ENCODE data around the gene PSTPIP1. TPM values are rescaled to one million over a fixed set of nuclear protein-coding genes. Genes with fewer than 3 reads are reported as not detected.

Gene PSTPIP1
- total RNA-seq, 4 donors from 2014 or later: 0.57 to 9.9 (median 5.3) TPM

DNA sequence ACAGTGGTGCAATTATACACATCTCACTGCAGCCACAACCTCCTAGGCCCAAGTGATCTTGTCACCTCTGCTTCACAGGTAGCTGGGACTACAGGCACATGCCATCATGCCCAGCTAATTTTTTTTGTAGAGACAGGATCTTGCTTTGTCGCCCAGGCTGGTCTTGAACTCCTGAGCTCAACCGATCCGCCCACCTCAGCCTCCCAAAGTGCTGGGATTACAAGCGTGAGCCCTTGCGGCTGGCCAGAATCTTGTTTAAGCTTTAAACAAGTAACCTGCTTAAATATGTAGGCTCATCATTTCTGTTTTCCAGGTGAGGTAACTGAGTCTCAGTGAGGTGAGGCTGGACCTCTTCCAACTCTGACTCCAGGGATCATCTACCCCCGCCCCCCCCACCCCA, 7.7 kb upstream of the PSTPIP1 start:
- Histone ChIP-seq H3K27ac (no peak overlapping the region), H3K36me3 (no peaks in the 10 kb centered on the region), H3K9me3 (no peaks in the 10 kb centered on the region), H3K27me3 (no peaks in the 10 kb centered on the region), H3K4me1 (peaks cover 0 to 18% (median 6%) of the 10 kb centered on the region in 3 donors), H3K4me3 (no peak overlapping the region)
- no peak for DNase-seq
- intact Hi-C loops (cut with DNase I): no loop called here
- TF ChIP-seq, protein P1, sequence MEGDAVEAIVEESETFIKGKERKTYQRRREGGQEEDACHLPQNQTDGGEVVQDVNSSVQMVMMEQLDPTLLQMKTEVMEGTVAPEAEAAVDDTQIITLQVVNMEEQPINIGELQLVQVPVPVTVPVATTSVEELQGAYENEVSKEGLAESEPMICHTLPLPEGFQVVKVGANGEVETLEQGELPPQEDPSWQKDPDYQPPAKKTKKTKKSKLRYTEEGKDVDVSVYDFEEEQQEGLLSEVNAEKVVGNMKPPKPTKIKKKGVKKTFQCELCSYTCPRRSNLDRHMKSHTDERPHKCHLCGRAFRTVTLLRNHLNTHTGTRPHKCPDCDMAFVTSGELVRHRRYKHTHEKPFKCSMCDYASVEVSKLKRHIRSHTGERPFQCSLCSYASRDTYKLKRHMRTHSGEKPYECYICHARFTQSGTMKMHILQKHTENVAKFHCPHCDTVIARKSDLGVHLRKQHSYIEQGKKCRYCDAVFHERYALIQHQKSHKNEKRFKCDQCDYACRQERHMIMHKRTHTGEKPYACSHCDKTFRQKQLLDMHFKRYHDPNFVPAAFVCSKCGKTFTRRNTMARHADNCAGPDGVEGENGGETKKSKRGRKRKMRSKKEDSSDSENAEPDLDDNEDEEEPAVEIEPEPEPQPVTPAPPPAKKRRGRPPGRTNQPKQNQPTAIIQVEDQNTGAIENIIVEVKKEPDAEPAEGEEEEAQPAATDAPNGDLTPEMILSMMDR (IDR thresholded peaks at IDR 0.05): no peak
- TF ChIP-seq POLR2A (IDR thresholded peaks at IDR 0.05): no peak
- 82 to 91% methylated on average over 5 to 6 of the region's 6 CpGs for WGBS, 2 donors

DNA sequence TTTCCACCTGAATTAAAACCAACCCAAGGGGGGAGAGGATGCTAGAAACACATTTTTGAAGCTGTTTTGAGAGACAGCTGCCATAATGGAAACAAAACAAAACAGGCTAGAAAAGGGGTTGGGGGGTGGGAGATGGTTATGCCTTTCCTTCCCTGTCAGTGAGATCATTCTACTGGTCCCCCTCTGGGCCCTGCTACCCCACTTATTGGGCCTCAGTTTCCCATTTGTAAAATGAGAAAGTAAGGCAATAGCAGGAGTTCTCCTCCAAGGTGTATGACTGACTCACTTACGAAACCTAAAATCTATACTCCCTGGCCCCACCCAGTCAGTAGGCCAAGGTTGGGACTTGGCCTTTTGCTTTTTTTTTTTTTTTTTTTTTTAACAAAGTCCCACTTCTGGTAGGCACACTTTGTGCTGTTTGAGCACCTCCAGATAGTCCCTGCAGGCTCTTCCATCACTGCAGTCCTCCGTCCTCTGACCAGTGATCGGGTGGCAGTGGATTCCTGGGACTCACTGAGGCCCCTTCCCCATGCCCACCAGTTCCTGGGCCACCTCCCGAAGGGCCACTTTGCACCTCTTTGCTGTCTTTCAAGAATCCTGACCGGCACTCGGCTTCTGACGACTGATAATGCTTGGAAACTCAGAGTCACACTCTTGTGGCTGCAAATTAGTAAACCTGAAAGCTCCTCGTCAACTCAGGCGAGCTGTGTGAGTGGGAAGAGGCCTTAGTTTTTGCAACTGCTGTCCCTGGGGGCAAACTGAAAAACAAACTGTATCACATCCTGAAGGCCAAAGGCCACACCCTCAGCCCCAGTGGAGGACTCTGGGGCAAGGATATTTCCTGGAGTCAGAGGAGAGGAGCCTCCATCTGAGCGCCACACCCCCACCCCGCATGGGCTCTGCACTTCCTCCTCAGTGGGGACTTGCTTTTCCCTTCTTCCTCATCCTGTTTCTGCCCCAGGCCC, 6.7 kb upstream of the PSTPIP1 start:
- H3K27me3 ChIP-seq: no peaks in the 10 kb centered on the region
- no peak for DNase-seq
- H3K4me1 ChIP-seq: peaks cover 0 to 18% (median 6%) of the 10 kb centered on the region in 3 donors
- peak overlapping the region in 2 of 4 donors; percentile 46 to 65 for H3K27ac ChIP-seq
- intact Hi-C loops (cut with DNase I): no loop called here
- WGBS, 2 donors: 64 to 71% methylated on average over 6 to 9 of the region's 11 CpGs
- H3K4me3 ChIP-seq: no peak overlapping the region
- no peaks in the 10 kb centered on the region for H3K9me3 ChIP-seq
- TF ChIP-seq, protein P1 (IDR thresholded peaks at IDR 0.05): no peak
- no peak for TF ChIP-seq POLR2A (IDR thresholded peaks at IDR 0.05)
- H3K36me3 ChIP-seq: no peaks in the 10 kb centered on the region

DNA sequence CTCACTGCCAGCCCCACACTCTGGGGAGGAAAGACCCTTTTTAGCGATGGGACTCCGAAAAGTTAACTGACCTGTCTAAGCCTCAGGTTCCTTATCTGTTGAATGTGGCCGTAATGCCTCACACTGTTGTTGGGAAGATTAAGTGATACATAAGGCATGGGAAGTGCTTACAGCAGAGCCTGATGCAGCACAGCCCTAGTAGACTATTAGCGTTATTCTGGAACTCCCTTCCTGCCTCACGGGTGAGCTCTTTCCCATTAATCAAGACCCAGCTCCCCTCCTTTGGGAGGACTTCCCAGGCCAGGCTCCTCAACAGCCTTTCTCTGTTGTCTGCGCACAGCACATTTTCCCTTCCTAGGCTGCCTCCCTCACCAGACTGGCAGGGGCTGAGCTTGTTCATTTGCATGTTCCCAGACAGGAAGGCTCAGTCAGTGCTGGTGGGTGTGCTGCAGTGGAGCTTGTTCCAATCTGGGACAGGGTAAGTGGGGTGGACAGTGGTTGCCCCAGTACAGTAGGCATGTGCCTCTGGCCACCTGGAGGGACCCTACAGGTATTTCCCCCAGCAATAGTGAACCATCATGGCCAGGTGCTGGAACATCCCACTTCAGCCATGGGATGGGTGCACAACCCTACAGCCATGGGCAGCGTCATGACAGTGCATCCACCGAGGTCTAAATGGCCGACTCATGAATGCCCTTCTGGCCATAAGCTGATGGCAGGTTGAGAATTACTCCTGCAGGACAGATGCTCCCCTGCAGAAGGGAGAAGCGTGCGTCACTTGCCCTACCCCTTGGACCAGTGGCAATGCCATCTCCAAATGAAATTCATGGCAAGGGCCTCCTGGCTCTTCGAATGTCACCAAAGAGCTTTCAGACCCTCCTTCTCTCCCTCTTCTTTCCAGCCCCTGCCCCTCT, 5.8 kb upstream of the PSTPIP1 start:
- intact Hi-C loops (cut with DNase I): no loop called here
- H3K27ac ChIP-seq: peak overlapping the region in 2 of 4 donors; percentile 46 to 65

DNA sequence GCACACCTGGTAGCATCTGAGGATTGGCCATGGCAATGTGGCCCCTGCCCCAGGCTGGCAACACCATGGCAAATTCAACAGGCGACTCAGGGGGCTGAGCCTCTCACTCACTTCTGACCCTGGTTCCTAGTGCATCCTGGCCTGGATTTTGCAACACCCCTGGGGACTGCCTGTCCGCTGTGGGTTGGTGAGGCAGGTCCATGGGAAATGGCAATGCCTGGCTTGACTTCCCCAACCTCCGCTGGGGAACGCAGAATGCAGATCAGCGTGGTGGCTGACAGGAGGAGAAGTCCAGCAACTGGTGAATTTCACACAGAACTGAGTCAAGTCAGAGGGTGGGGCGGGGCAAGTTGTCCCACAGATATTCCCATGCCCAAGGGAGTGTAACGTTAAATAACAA, 3.9 kb upstream of the PSTPIP1 start:
- DNase-seq: no peak
- Histone ChIP-seq H3K36me3 (no peaks in the 10 kb centered on the region), H3K4me3 (no peak overlapping the region), H3K9me3 (no peaks in the 10 kb centered on the region), H3K27ac (no peak overlapping the region), H3K27me3 (no peaks in the 10 kb centered on the region), H3K4me1 (peaks cover 0 to 39% (median 24%) of the 10 kb centered on the region in 3 donors)
- WGBS, 2 donors: 80 to 100% methylated on average over 3 of the region's 7 CpGs
- no peak for TF ChIP-seq POLR2A (IDR thresholded peaks at IDR 0.05)
- TF ChIP-seq, protein P1 (IDR thresholded peaks at IDR 0.05): no peak
- intact Hi-C loops (cut with DNase I): no loop called here

More for the DNA sequence above, 5.8 kb upstream of the PSTPIP1 start:
- TF ChIP-seq POLR2A (IDR thresholded peaks at IDR 0.05): no peak
- TF ChIP-seq, protein P1 (IDR thresholded peaks at IDR 0.05): no peak
- Histone ChIP-seq H3K27me3 (no peaks in the 10 kb centered on the region), H3K4me3 (no peak overlapping the region), H3K4me1 (peaks cover 0 to 20% (median 10%) of the 10 kb centered on the region in 3 donors), H3K36me3 (no peaks in the 10 kb centered on the region), H3K9me3 (no peaks in the 10 kb centered on the region)
- 82 to 83% methylated on average over 10 to 12 of the region's 12 CpGs for WGBS, 2 donors
- no peak for DNase-seq

All from esophagus squamous epithelium (tissue), 5 donors.